ENCODE results near the gene CD160. TPM values are rescaled to one million over a fixed set of nuclear protein-coding genes. Genes with fewer than 3 reads are reported as not detected.

Gene CD160
- total RNA-seq, 2 experiments from 2014 or later, result not detected

DNA sequence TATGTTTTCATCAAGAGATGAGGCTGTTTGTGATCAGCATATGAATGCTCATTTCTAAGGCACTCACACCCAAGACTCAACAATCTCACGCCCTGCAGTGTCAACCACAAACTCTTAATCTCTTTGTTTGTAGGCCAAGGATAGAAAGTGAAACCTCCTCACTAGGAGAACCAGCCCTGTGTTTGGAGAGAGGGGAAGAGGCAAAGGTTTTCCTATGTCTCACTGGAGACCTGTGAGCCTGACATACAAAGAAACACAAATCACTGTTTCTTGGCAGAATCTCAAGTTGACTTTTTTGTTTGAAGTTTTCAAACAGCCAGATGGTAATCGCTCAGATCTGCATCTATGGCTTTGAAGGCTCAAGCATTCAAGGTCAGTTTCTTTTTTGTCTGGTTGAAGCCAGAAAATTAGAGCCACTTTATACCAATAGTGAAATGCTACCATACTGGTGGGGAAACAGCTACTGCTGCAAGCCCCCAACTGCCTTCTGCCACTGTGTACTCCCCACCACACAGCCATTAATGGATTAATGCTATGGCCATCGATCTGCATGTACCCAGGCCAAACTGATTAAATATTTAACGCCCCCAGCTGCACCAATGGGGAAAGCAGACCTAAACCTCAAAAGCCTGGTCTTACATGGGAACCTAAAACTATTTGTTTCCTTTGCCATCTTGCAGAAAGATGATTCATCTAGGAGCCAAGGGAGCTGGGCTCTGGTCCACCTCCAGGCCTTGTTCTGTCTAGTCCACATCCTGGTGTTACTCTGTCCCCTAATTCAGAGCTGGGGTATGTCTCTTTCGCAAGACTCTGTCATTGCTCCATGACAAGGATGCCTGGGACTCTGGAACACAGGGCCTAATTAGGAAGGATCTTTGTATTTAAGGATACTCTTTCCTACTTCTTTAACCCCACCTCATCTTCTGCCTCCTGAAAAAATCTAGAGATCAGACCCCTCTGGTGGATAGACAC is 28.4 kb upstream of the CD160 start:
- TF ChIP-seq, protein P1, sequence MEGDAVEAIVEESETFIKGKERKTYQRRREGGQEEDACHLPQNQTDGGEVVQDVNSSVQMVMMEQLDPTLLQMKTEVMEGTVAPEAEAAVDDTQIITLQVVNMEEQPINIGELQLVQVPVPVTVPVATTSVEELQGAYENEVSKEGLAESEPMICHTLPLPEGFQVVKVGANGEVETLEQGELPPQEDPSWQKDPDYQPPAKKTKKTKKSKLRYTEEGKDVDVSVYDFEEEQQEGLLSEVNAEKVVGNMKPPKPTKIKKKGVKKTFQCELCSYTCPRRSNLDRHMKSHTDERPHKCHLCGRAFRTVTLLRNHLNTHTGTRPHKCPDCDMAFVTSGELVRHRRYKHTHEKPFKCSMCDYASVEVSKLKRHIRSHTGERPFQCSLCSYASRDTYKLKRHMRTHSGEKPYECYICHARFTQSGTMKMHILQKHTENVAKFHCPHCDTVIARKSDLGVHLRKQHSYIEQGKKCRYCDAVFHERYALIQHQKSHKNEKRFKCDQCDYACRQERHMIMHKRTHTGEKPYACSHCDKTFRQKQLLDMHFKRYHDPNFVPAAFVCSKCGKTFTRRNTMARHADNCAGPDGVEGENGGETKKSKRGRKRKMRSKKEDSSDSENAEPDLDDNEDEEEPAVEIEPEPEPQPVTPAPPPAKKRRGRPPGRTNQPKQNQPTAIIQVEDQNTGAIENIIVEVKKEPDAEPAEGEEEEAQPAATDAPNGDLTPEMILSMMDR (IDR thresholded peaks at IDR 0.05), result no peak
- Histone ChIP-seq H3K36me3 (ENCODE audit: insufficient read depth, low read length) (no peaks in the 10 kb centered on the region), H3K4me1 (ENCODE audit: insufficient read depth, low read length) (peaks cover 26% of the 10 kb centered on the region), H3K9me3 (ENCODE audit: control insufficient read depth in 1 of 2, insufficient read depth in 1 of 2, low read length in 2 of 2) (no peaks in the 10 kb centered on the region), H3K4me3 (ENCODE audit: low read length) (no peak overlapping the region), H3K27me3 (ENCODE audit: control insufficient read depth in 1 of 2, insufficient read depth in 2 of 2, low read length in 2 of 2) (no peaks in the 10 kb centered on the region), H3K27ac (ENCODE audit: low read depth in 1 of 2, low read length in 2 of 2) (peak overlapping the region in 1 of 2 donors; percentile 18)
- DNase-seq (peak in 6 of 14 experiments; percentile 3 to 82 (median 35)), ATAC-seq (ENCODE audit: poor library complexity) (peak; percentile 61)
- H3K27me3 Mint-ChIP-seq, result no peaks in the 10 kb centered on the region
- intact Hi-C loops (cut with DNase I, micrococcal nuclease), result no loop called here
- no peaks in the 10 kb centered on the region for H3K36me3 Mint-ChIP-seq (ENCODE audit: low read depth)
- no peaks in the 10 kb centered on the region for H3K9me3 Mint-ChIP-seq
- ChIA-PET CTCF (no interaction called here), POLR2A (no interaction called here)
- H3K27ac Mint-ChIP-seq, result peak overlapping the region; percentile 63
- peak overlapping the region; percentile 35 for H3K4me3 Mint-ChIP-seq
- peaks cover 20% of the 10 kb centered on the region for H3K4me1 Mint-ChIP-seq (ENCODE audit: low read depth)

DNA sequence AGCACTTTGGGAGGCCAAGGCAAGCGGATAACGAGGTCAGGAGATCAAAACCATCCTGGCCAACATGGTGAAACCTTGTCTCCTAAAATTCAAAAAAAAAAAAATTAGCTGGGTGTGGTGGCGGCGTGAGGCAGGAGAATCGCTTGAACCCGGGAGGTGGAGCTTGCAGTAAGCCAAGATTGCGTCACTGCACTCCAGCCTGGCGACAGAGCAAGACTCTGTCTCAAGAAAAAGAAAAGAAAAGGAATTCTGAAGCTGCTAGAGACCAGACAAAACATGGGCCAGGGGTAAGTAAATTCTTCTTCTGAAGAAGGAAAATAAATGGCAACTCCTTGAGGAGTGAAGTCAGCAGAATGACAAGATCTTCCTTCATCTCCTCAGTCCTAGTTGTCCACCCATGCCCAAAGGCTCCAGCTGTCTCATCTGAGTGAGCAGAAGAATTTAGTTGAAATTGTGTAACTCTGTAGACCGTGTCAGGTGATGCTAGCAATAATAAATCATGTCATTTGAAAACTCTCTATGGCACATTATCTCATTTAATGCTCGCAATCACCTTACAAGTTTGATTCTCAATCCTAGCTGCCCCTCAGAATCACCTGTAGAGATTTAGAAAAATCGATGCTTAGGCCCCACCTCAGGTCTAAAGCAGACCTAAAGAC is 26.4 kb upstream of the CD160 start:
- no peak overlapping the region for H3K27ac ChIP-seq (ENCODE audit: low read depth in 1 of 2, low read length in 2 of 2)
- no peaks in the 10 kb centered on the region for H3K27me3 ChIP-seq (ENCODE audit: control insufficient read depth in 1 of 2, insufficient read depth in 2 of 2, low read length in 2 of 2)
- Mint-ChIP-seq H3K4me1 (ENCODE audit: low read depth) (peaks cover 20% of the 10 kb centered on the region), H3K36me3 (ENCODE audit: low read depth) (no peaks in the 10 kb centered on the region), H3K9me3 (no peaks in the 10 kb centered on the region), H3K27me3 (no peaks in the 10 kb centered on the region), H3K4me3 (no peak overlapping the region), H3K27ac (no peak overlapping the region)
- TF ChIP-seq, protein P1 (IDR thresholded peaks at IDR 0.05), result no peak
- ATAC-seq (ENCODE audit: poor library complexity), result no peak
- ChIA-PET CTCF (no interaction called here), POLR2A (no interaction called here)
- H3K36me3 ChIP-seq (ENCODE audit: insufficient read depth, low read length), result no peaks in the 10 kb centered on the region
- intact Hi-C loops (cut with DNase I, micrococcal nuclease), result no loop called here
- no peak overlapping the region for H3K4me3 ChIP-seq (ENCODE audit: low read length)
- peaks cover 26% of the 10 kb centered on the region for H3K4me1 ChIP-seq (ENCODE audit: insufficient read depth, low read length)
- no peaks in the 10 kb centered on the region for H3K9me3 ChIP-seq (ENCODE audit: control insufficient read depth in 1 of 2, insufficient read depth in 1 of 2, low read length in 2 of 2)
- no peak for DNase-seq

DNA sequence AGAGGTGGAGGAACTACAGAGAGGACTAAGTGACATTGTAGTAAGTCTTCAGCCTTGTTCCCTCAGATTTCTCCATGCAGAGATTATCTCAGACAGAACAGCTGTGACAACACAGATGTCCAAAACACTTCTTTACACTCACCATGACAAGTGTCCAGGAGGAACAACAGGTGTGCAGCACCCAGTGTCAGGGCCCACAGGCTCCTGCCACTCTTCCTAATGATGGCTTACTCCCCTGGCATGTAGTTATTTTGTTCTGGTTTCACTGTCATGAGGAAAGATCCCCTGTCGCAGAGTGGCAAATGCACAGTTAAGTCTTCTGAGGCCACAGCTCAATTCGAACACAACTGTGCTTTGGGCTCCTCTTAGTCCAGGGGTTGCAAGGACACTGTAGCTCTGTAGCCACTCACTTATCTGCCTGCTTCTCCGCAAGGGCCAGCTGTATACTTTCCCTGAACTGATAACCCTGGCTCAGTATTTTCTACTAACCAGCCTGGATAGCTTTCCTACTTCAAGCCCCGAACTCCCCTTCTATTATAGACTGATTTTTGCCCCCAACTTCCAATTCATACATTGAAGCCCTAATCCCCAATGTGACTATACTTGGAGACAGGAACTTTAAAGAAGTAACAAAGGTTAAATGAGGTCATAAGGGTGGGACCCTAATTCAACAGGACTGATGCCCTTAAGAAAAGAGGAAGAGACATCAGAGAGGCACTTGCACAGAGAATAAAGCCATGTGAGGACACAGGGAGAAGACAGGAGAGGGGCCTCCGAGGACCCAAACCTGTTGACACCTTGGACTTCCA is 23.3 kb upstream of the CD160 start:
- H3K4me1 Mint-ChIP-seq (ENCODE audit: low read depth), result peaks cover 2% of the 10 kb centered on the region
- POLR2A ChIA-PET, result no interaction called here
- no peaks in the 10 kb centered on the region for H3K27me3 Mint-ChIP-seq
- no peaks in the 10 kb centered on the region for H3K36me3 Mint-ChIP-seq (ENCODE audit: low read depth)
- ATAC-seq (ENCODE audit: poor library complexity), result no peak
- TF ChIP-seq, protein P1 (IDR thresholded peaks at IDR 0.05), result no peak
- DNase-seq, result no peak
- Histone ChIP-seq H3K27ac (ENCODE audit: low read depth in 1 of 2, low read length in 2 of 2) (no peak overlapping the region), H3K36me3 (ENCODE audit: insufficient read depth, low read length) (no peaks in the 10 kb centered on the region), H3K4me3 (ENCODE audit: low read length) (no peak overlapping the region), H3K27me3 (ENCODE audit: control insufficient read depth in 1 of 2, insufficient read depth in 2 of 2, low read length in 2 of 2) (no peaks in the 10 kb centered on the region), H3K4me1 (ENCODE audit: insufficient read depth, low read length) (peaks cover 3% of the 10 kb centered on the region), H3K9me3 (ENCODE audit: control insufficient read depth in 1 of 2, insufficient read depth in 1 of 2, low read length in 2 of 2) (no peaks in the 10 kb centered on the region)
- intact Hi-C loops (cut with DNase I, micrococcal nuclease), result no loop called here
- H3K27ac Mint-ChIP-seq, result no peak overlapping the region
- no peaks in the 10 kb centered on the region for H3K9me3 Mint-ChIP-seq
- CTCF ChIA-PET, result no interaction called here
- H3K4me3 Mint-ChIP-seq, result no peak overlapping the region

All from CD4-positive, alpha-beta T cell (primary cell).